Breast epithelium (tissue), 4 donors: ENCODE data around the gene ATP8A1. TPM values are rescaled to one million over a fixed set of nuclear protein-coding genes. Genes with fewer than 3 reads are reported as not detected.

Source experiments
- DNase-seq, 2 donors: peaks; one replicate each; pipeline ENCODE4 v3.0.0-alpha.2; 2019; ENCODE audit warnings: low spot score in 2 of 2
- H3K27ac ChIP-seq, 2 donors: fragments of 200-600 bp; sonication (generic) in 1 of 2; one replicate each; pipeline ENCODE4 v1.5.1; 2016 to 2019; ENCODE audit warnings: mild to moderate bottlenecking in 1 of 2
- H3K27me3 ChIP-seq, 2 donors: fragments of 200-600 bp; sonication (generic) in 1 of 2; one replicate each; pipeline versions ENCODE4 v1.5.1 to v1.6.0; 2017 to 2019; ENCODE audit warnings: control low read depth in 1 of 2, mild to moderate bottlenecking in 1 of 2
- H3K36me3 ChIP-seq: fragments of 200-600 bp; one replicate; pipeline ENCODE4 v1.5.1; 2019
- H3K4me1 ChIP-seq, 2 donors: fragments of 200-600 bp; sonication (generic); one replicate each; pipeline ENCODE4 v1.5.1; 2016 to 2019; ENCODE audit warnings: control low read depth in 1 of 2
- H3K4me3 ChIP-seq, 3 donors: fragments of 200-600 bp; sonication (generic); 1 replicate in 2 of 3; 2 replicates in 1 of 3; pipeline ENCODE4 v1.5.1; 2016 to 2019; ENCODE audit warnings: mild to moderate bottlenecking in 3 of 3, moderate library complexity in 2 of 3
- H3K9me3 ChIP-seq, 2 donors: fragments of 200-600 bp; sonication (generic) in 1 of 2; one replicate each; pipeline ENCODE4 v1.5.1; 2016 to 2019; ENCODE audit warnings: control low read depth in 1 of 2
- CTCF ChIP-seq, 3 donors: fragments of 450-650 bp; IDR thresholded peaks; one replicate each; pipeline ENCODE4 v1.5.1; 2016 to 2017; ENCODE audit warnings: antibody characterized with exemption in 3 of 3, mild to moderate bottlenecking in 3 of 3, moderate library complexity in 3 of 3
- POLR2A ChIP-seq: fragments of 450-650 bp; IDR thresholded peaks from one replicate; pipeline ENCODE4 v1.6.1; 2016; ENCODE audit warnings: antibody characterized with exemption, mild to moderate bottlenecking, moderate library complexity
- POLR2AphosphoS5 ChIP-seq, 3 donors: sonication (generic); formaldehyde crosslinking; IDR thresholded peaks; one replicate each; pipeline ENCODE4 v1.6.1; 2017; ENCODE audit warnings: antibody characterized with exemption in 3 of 3
- intact Hi-C: fragments of 100-400 bp; cut with DNase I; formaldehyde crosslinking; loops from one replicate; pipeline ENCODE4 v1.15.1; 2023; ENCODE audit warnings: low total_unique reads
- total RNA-seq, 3 donors: library from RNA; depleted of rRNA; stranded (reverse); fragments of >200 nt; gene quantifications; one replicate each; pipeline ENCODE4 v1.1.0, GENCODE V29; 2016

Gene ATP8A1
- total RNA-seq, 3 donors from 2014 or later: 12.2 to 17.0 (median 14.8) TPM

GRCh38 chr4:42690537-42690936 lies 33.6 kb upstream of the ATP8A1 start:
- TF ChIP-seq POLR2AphosphoS5 (IDR thresholded peaks at IDR 0.05) (no peak), POLR2A (no peak), CTCF (IDR thresholded peaks at IDR 0.05) (no peak)
- no peaks in the 10 kb centered on the region for H3K27me3 ChIP-seq
- no peak overlapping the region for H3K27ac ChIP-seq
- H3K9me3 ChIP-seq: no peaks in the 10 kb centered on the region
- H3K4me3 ChIP-seq: no peak overlapping the region
- no peak for DNase-seq
- intact Hi-C loops: no loop called here
- no peaks in the 10 kb centered on the region for H3K36me3 ChIP-seq
- no peaks in the 10 kb centered on the region for H3K4me1 ChIP-seq

- Histone ChIP-seq H3K27me3 (no peaks in the 10 kb centered on the region), H3K4me1 (no peaks in the 10 kb centered on the region), H3K36me3 (no peaks in the 10 kb centered on the region), H3K27ac (no peak overlapping the region), H3K4me3 (no peak overlapping the region), H3K9me3 (no peaks in the 10 kb centered on the region)
- no peak for DNase-seq
- intact Hi-C loops: no loop called here
- no peak for TF ChIP-seq CTCF (IDR thresholded peaks at IDR 0.05)
- no peak for TF ChIP-seq POLR2AphosphoS5 (IDR thresholded peaks at IDR 0.05)
- no peak for TF ChIP-seq POLR2A
These were observed 26.5 kb upstream of the ATP8A1 start for GRCh38 chr4:42683393-42683792.

- no peak overlapping the region for H3K27ac ChIP-seq
- no peak overlapping the region for H3K4me3 ChIP-seq
- no peaks in the 10 kb centered on the region for H3K36me3 ChIP-seq
- H3K4me1 ChIP-seq: no peaks in the 10 kb centered on the region
- no peaks in the 10 kb centered on the region for H3K9me3 ChIP-seq
- no peak for TF ChIP-seq POLR2A
- no peak for TF ChIP-seq CTCF (IDR thresholded peaks at IDR 0.05)
- TF ChIP-seq POLR2AphosphoS5 (IDR thresholded peaks at IDR 0.05): no peak
- intact Hi-C loops: no loop called here
- no peak for DNase-seq
- peaks cover 0 to 9% of the 10 kb centered on the region in 2 donors for H3K27me3 ChIP-seq
These were observed 21.6 kb upstream of the ATP8A1 start for GRCh38 chr4:42678512-42678911.

GRCh38 chr4:42676066-42676951 lies 19.4 kb upstream of the ATP8A1 start:
- no peak for DNase-seq
- Histone ChIP-seq H3K4me1 (no peaks in the 10 kb centered on the region), H3K9me3 (no peaks in the 10 kb centered on the region), H3K36me3 (no peaks in the 10 kb centered on the region), H3K27ac (no peak overlapping the region), H3K4me3 (no peak overlapping the region), H3K27me3 (peaks cover 0 to 26% of the 10 kb centered on the region in 2 donors)
- intact Hi-C loops: no loop called here
- TF ChIP-seq POLR2AphosphoS5 (IDR thresholded peaks at IDR 0.05) (no peak), CTCF (IDR thresholded peaks at IDR 0.05) (no peak), POLR2A (no peak)

GRCh38 chr4:42673082-42673425 lies 16.1 kb upstream of the ATP8A1 start:
- Histone ChIP-seq H3K27ac (no peak overlapping the region), H3K9me3 (no peaks in the 10 kb centered on the region), H3K36me3 (no peaks in the 10 kb centered on the region), H3K4me1 (no peaks in the 10 kb centered on the region), H3K27me3 (peaks cover 0 to 33% of the 10 kb centered on the region in 2 donors), H3K4me3 (no peak overlapping the region)
- intact Hi-C loops: no loop called here
- DNase-seq: no peak
- TF ChIP-seq CTCF (IDR thresholded peaks at IDR 0.05) (no peak), POLR2A (no peak), POLR2AphosphoS5 (IDR thresholded peaks at IDR 0.05) (no peak)
